GM18909 (cell line): Measurements from ENCODE around the gene NAA80.

Experiments
- ATAC-seq: cut with Tn5 transposase; IDR thresholded peaks from one replicate; pipeline ENCODE4 v1.9.1; 2021; ENCODE audit warnings: mild to moderate bottlenecking; ENCODE audit not compliant: unreplicated experiment, poor library complexity

The NAA80 gene

DNA sequence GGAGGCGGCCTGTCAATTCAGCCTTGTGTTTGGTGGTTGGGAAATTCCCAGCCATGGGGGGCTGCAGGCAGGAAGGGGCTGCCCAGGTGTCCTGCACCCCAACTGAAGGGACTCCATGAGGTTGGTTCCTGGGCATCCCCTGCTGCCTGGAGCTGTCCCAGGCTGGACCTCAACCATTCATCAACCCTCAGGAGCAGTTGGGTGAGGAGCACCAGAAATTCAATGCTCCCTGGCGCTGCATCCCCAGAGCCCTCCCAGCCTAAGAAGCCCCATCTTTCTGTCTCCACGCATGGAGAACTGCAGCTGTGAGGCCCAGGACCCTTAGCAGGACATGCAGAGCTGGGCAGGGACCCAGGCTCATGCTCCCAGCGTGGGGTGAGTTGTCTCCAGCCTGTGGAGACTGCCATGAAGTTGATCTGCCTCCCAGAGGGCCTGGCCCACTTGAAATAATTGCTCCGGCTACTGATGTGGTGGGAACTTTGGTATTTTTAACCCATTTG lies 38.2 kb downstream of the NAA80 start:
- ATAC-seq: no peak

GRCh38 chr3:50260027-50260941 lies 38.9 kb downstream of the NAA80 start:
- ATAC-seq: peak; percentile 91

DNA sequence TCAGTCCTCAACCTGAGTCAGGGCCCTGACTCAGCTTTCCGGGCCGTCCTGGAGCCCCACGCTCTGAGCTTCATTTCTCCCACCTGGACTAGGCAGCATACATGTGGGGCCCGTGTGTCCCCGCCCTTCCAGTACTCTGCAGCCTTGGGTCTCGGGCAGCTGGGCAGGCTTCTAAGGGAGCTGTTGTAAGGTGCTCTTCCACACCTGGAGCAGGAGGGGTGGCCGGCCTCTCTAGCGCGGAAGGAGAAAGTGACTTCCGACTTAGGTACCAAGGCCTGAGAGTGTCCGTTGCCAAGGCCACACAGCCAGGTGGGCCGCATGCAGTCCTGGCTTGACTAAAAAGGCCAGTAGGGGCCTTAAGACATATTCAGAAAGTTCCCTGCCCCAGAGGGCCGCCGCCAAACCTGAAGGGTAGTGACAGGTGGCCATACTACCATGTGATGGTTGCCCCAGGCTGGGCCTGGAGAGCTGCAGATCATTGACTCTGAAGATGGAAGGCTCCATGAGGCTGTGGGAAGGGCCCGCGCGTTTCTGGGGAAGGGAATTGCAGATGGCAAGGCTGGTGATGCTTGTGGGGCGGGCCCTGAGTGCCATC lies 39.7 kb downstream of the NAA80 start:
- ATAC-seq: peak; percentile 26

- no peak for ATAC-seq
Observed at GRCh38 chr3:50258979-50259378, 40.2 kb downstream of the NAA80 start.

DNA sequence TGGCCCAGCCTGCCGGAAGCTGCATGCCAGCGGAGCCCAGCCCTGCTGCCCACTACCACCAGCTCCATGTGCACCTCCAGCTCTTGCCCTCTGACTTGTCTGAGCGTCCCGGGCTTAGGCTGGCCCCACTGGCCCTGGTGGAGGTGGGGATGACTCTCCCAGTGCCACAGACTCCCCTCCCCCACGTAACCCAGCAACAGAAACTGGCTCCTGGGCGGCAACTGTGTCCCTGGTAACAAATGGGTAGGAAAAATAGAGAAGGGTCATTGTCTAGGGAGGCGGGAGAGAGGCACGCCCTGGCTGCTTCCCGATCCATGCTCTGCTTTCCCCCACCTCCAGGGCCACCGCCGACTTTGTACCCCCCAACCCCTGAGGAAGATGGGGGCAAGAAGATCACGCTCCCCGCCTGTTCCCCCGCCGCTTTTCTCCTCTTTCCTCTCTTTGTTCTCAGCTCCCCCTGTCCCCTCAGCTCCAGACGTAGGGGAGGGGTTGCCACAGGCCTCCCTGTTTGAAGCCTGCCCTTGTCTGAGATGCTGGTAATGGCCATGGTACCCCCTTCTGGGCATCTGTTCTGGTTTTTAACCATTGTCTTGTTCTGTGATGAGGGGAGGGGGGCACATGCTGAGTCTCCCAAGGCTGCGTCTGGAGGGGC lies 41.0 kb downstream of the NAA80 start:
- no peak for ATAC-seq

- ATAC-seq: no peak
Observed at GRCh38 chr3:50256978-50257890, 42.0 kb downstream of the NAA80 start.

GRCh38 chr3:50255251-50255615 lies 44.0 kb downstream of the NAA80 start:
- no peak for ATAC-seq

DNA sequence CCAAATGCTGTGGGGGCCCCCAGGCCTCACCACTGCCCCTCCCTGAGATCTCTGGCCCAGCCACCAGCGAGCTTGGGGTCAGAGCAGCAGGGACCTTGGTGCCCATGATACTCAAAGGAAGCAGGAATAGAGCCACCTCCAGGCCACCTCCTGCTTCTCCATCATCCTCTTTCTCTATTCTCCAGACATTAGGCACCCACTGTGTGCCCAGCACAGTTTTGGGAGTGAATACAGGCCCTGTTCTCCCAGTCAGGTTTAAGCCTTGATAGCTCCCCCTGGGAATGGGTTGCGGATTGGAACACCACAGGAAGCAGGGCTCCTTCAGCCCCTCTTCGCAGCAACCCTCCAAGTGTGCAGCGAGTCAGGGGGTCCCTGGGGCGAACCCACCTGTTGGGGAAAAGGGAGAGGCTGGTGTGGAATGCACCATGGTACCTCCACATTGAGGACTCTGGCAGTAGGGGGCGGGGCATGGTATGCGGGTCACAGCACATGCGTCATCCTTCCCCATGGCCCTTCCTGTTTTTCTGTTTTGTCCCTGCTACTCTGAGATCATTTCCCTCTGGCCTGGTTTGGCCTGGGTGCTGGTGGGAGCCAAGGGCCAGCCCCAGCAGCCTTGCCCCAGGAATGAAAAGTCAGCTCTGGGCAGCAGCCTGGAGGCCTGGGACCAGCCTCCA lies 44.5 kb downstream of the NAA80 start:
- no peak for ATAC-seq

DNA sequence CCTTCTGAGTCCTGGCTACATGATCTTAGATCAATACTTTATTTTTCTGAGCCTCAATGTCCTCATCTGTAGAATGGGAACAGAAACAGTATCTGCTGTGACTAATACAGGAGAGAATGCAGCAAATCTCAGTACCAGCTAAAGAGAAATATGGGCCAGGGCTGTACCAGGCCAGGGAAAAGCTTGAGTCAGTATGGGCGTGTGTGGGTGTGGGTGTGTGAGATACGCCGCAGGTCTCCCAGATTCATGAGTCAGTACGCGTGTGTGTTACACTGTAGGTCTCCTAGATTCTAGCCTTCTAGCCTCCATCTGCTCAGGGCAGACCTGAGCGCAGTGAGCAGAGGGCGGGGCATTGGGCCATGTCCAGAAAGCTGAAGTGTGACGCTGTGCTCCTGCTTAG lies 48.0 kb downstream of the NAA80 start:
- ATAC-seq: no peak

- no peak for ATAC-seq
Observed at GRCh38 chr3:50250514-50250913, 48.7 kb downstream of the NAA80 start.

GRCh38 chr3:50249457-50249856 lies 49.7 kb downstream of the NAA80 start:
- ATAC-seq: no peak

- ATAC-seq: no peak
Observed at GRCh38 chr3:50248387-50248786, 50.8 kb downstream of the NAA80 start.

DNA sequence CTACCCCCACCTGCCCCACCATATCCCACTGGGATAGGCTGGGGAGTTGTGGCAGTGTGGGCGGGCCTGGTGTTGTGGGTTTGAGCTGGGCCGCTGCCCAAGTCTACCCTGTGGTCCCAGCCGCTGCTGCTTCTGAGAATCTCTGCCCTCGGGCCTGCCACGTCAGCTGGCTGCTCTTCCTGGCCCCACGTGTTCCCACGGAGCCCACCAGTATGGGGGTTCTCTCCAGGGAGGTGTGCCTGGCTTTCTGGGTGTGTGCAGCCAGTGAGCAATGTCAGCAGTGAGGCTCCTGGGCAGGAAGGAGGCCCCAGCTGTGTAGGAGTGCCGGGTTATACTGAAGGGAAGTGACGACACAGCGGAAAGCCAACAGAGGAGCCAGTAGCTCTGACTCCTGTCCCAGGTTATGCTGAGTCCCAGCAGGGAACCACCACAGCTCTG lies 52.7 kb downstream of the NAA80 start:
- peak; percentile 52 for ATAC-seq
